Mesenchymal stem cell (in vitro differentiated cells and primary cell): ENCODE data around the gene PPP2R2D.

Source experiments
- DNase-seq: peaks from one replicate; pipeline ENCODE4 v3.0.0-alpha.2; 2013
- H2AFZ ChIP-seq: one replicate; pipeline ENCODE4 v1.6.1; 2013; ENCODE audit warnings: low read depth, mild to moderate bottlenecking, control low read depth, inconsistent platforms, low read length, moderate library complexity
- H2AK5ac ChIP-seq: 2 replicates; pipeline ENCODE4 v1.6.1; 2013; ENCODE audit warnings: low read length, moderate library complexity, mild to moderate bottlenecking, inconsistent platforms; ENCODE audit not compliant: severe bottlenecking
- H2BK120ac ChIP-seq: one replicate; pipeline ENCODE4 v1.6.1; 2013; ENCODE audit warnings: low read depth, mild to moderate bottlenecking, inconsistent platforms, low read length, moderate library complexity
- H2BK12ac ChIP-seq, 2 experiments: one replicate each; pipeline ENCODE4 v1.6.1; 2013; ENCODE audit warnings: inconsistent platforms in 2 of 2, low read length in 2 of 2, mild to moderate bottlenecking in 2 of 2, moderate library complexity in 2 of 2, control low read depth in 1 of 2
- H2BK15ac ChIP-seq: one replicate; pipeline ENCODE4 v1.6.1; 2013; ENCODE audit warnings: mild to moderate bottlenecking, low read depth, inconsistent platforms; ENCODE audit not compliant: poor library complexity, severe bottlenecking
- H2BK5ac ChIP-seq: 2 replicates; pipeline ENCODE4 v1.6.1; 2013; ENCODE audit warnings: low read depth, mild to moderate bottlenecking, low read length, control low read depth, inconsistent platforms; ENCODE audit not compliant: poor library complexity, severe bottlenecking
- H3K14ac ChIP-seq, 2 experiments: one replicate each; pipeline ENCODE4 v1.6.1; 2013; ENCODE audit warnings: inconsistent platforms in 2 of 2, low read length in 2 of 2, control low read depth in 1 of 2, mild to moderate bottlenecking in 1 of 2, moderate library complexity in 1 of 2
- H3K18ac ChIP-seq, 2 experiments: one replicate each; pipeline ENCODE4 v1.6.1; 2013; ENCODE audit warnings: inconsistent platforms in 2 of 2, low read length in 2 of 2, control low read depth in 1 of 2, low read depth in 1 of 2, mild to moderate bottlenecking in 1 of 2
- H3K23ac ChIP-seq, 2 experiments: one replicate each; pipeline ENCODE4 v1.6.1; 2013; ENCODE audit warnings: inconsistent platforms in 2 of 2, low read length in 2 of 2, mild to moderate bottlenecking in 2 of 2, moderate library complexity in 2 of 2, control low read depth in 1 of 2
- H3K27ac ChIP-seq: 2 replicates; pipeline ENCODE4 v1.5.1; 2013; ENCODE audit warnings: mild to moderate bottlenecking, moderate library complexity, low read length, control low read depth, inconsistent platforms; ENCODE audit not compliant: poor library complexity, severe bottlenecking
- H3K27me3 ChIP-seq, 2 experiments: 2 replicates each; pipeline versions ENCODE4 v1.6.1 to v1.7.0; 2013; ENCODE audit warnings: low read length in 2 of 2, mild to moderate bottlenecking in 2 of 2, moderate library complexity in 2 of 2, control low read depth in 1 of 2, inconsistent platforms in 1 of 2; ENCODE audit not compliant: control insufficient read depth in 1 of 2, insufficient read depth in 1 of 2
- H3K36me3 ChIP-seq, 2 experiments: 2 replicates each; pipeline versions ENCODE4 v1.6.1 to v1.7.0; 2013; ENCODE audit warnings: low read length in 2 of 2, control low read depth in 1 of 2, inconsistent platforms in 1 of 2, low read depth in 1 of 2, mild to moderate bottlenecking in 1 of 2; ENCODE audit not compliant: insufficient read depth in 2 of 2, control insufficient read depth in 1 of 2
- H3K4ac ChIP-seq, 2 experiments: one replicate each; pipeline ENCODE4 v1.6.1; 2013; ENCODE audit warnings: inconsistent platforms in 2 of 2, low read length in 2 of 2, mild to moderate bottlenecking in 2 of 2, moderate library complexity in 2 of 2, control low read depth in 1 of 2, low read depth in 1 of 2
- H3K4me1 ChIP-seq: 2 replicates; pipeline ENCODE4 v1.6.1; 2013; ENCODE audit warnings: low read depth, low read length, control low read depth; ENCODE audit not compliant: control insufficient read depth, insufficient read depth
- H3K4me2 ChIP-seq: 2 replicates; pipeline ENCODE4 v1.6.1; 2013; ENCODE audit warnings: low read length, mild to moderate bottlenecking, inconsistent platforms; ENCODE audit not compliant: poor library complexity, severe bottlenecking
- H3K4me3 ChIP-seq, 2 experiments: 2 replicates each; pipeline versions ENCODE4 v1.5.1 to v1.7.0; 2013; ENCODE audit warnings: low read length in 2 of 2, mild to moderate bottlenecking in 2 of 2, control low read depth in 1 of 2, low read depth in 1 of 2; ENCODE audit not compliant: insufficient read depth in 1 of 2
- H3K79me1 ChIP-seq: replicated peaks from 2 replicates; pipeline ENCODE4 v1.6.1; 2013; ENCODE audit warnings: mild to moderate bottlenecking, control low read depth, low read length, inconsistent platforms; ENCODE audit not compliant: poor library complexity, severe bottlenecking
- H3K9ac ChIP-seq: 2 replicates; pipeline ENCODE4 v1.7.0; 2013; ENCODE audit warnings: mild to moderate bottlenecking, low read length, moderate library complexity
- H3K9me3 ChIP-seq: 2 replicates; pipeline ENCODE4 v1.7.0; 2013; ENCODE audit warnings: mild to moderate bottlenecking, low read length; ENCODE audit not compliant: control insufficient read depth
- H4K8ac ChIP-seq: one replicate; pipeline ENCODE4 v1.6.1; 2013; ENCODE audit warnings: inconsistent platforms, mild to moderate bottlenecking, low read length, moderate library complexity
- H4K91ac ChIP-seq: one replicate; pipeline ENCODE4 v1.6.1; 2013; ENCODE audit warnings: mild to moderate bottlenecking, low read length, inconsistent platforms
- WGBS: methylation state at CpG from one replicate; pipeline ENCODE4 v1.1.7; 2013; ENCODE audit warnings: mixed read lengths; 5-methylcytosine and 5-hydroxymethylcytosine counted together

Gene PPP2R2D

DNA sequence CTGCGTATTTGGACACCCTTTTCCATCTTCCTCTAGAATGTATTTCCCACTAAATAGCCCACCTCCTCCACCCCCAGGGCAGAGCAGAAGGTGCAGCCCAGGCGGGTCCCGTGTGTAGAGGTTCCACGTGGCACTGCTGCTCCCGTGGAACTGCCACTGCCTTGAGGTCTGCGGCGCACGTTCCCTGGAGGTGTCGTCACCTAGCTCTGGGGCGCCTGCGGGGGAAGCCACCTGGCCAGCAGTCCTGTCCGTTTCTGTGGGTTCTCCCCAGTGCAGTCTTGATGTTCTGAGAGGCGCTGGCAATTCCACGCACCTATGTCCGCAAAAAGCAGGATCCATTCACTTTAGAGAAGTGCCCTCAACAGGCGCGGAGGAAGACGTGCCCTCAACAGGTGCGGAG is 59.0 kb downstream of the PPP2R2D start:
- H3K36me3 ChIP-seq: peaks cover 43 to 72% of the 10 kb centered on the region in 2 experiments
- no peak overlapping the region for H3K27ac ChIP-seq
- H3K79me1 ChIP-seq: peaks cover 33% of the 10 kb centered on the region
- H3K4me1 ChIP-seq: peaks cover 4% of the 10 kb centered on the region
- H3K9ac ChIP-seq: no peak overlapping the region
- H3K9me3 ChIP-seq: no peaks in the 10 kb centered on the region
- H3K4ac ChIP-seq: no peak overlapping the region
- H2AK5ac ChIP-seq: no peak overlapping the region
- H2BK5ac ChIP-seq: no peak overlapping the region
- no peak overlapping the region for H2BK15ac ChIP-seq
- H3K23ac ChIP-seq: no peak overlapping the region
- H3K14ac ChIP-seq: no peak overlapping the region
- no peak overlapping the region for H3K4me3 ChIP-seq
- DNase-seq: no peak
- no peak overlapping the region for H4K91ac ChIP-seq
- 88% methylated on average over 19 of the region's 19 CpGs for WGBS
- no peak overlapping the region for H2AFZ ChIP-seq
- H3K27me3 ChIP-seq: no peaks in the 10 kb centered on the region
- no peak overlapping the region for H3K4me2 ChIP-seq
- no peak overlapping the region for H2BK12ac ChIP-seq
- H3K18ac ChIP-seq: no peak overlapping the region
- H4K8ac ChIP-seq: no peak overlapping the region
- H2BK120ac ChIP-seq: no peak overlapping the region

DNA sequence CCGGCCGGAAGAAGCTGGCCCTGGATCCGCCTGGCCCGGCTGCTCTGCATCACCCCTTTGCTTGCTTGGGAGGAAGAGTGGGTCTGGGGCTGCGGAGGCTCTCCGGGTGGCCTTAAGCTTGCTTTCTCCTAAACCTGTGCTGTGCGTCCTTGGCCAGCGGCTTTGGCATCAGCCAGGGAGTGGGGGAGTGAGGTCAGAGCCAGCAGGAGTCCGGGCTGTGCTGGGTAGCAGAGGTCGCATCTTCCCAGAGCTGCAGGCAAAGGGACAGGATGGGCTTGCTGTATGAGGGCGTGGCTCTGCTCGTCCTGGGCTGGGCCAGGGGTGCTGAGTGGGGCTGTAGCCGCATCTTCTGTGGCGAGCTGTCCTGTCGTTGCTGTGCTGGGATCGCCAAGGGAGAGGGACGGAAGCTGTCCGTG is 59.8 kb downstream of the PPP2R2D start:
- Histone ChIP-seq H2AFZ (no peak overlapping the region), H3K36me3 (peaks cover 37 to 74% of the 10 kb centered on the region in 2 experiments), H3K18ac (no peak overlapping the region), H2BK15ac (no peak overlapping the region), H2BK5ac (no peak overlapping the region), H3K14ac (no peak overlapping the region), H4K8ac (no peak overlapping the region), H3K23ac (no peak overlapping the region), H3K4me3 (no peak overlapping the region), H3K4ac (no peak overlapping the region), H3K27ac (no peak overlapping the region), H2AK5ac (no peak overlapping the region), H3K9ac (no peak overlapping the region), H3K79me1 (peaks cover 34% of the 10 kb centered on the region), H3K4me2 (no peak overlapping the region), H3K4me1 (peaks cover 4% of the 10 kb centered on the region), H2BK120ac (no peak overlapping the region), H2BK12ac (no peak overlapping the region), H3K27me3 (no peaks in the 10 kb centered on the region), H3K9me3 (no peaks in the 10 kb centered on the region), H4K91ac (no peak overlapping the region)
- no peak for DNase-seq
- 96% methylated on average over 18 of the region's 18 CpGs for WGBS

DNA sequence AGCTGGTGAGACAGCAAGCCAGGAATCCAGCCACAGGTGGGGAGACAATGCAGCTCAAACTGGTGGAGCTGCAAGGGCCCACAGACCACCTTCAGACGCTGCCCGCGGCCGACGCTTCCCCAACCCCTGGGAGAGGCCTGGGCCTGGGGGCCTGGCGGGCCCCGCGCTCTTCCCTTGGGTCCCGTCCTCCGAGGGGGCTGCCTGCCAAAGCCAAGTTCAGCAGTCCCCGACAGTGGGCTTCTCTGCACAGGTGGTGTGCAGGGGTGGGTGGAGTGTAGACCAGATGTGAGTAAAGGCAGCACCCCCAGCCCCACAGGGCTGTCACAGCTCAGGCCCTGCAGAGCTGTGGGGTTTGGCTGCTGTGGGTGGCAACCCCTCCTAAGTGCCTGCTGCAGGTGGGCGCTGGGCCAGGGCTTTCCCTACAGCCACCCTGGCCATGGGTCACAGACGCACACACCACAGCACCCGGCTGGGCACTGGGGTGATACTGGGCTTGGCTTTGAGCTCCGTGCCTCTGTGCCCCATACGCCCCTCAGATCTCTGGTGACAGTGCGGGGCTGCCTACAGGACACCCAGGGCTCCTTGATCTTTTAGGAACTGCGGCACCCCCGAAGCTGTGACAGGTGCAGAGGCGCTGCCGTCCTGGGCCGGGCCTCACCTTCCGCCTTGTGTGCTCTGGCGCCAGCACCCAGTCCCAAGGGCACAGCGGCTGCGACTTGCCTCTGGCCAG is 60.4 kb downstream of the PPP2R2D start:
- H3K9ac ChIP-seq: no peak overlapping the region
- peaks cover 4% of the 10 kb centered on the region for H3K4me1 ChIP-seq
- no peak overlapping the region for H2BK120ac ChIP-seq
- no peak overlapping the region for H4K8ac ChIP-seq
- H2BK15ac ChIP-seq: no peak overlapping the region
- H2BK5ac ChIP-seq: no peak overlapping the region
- no peak overlapping the region for H3K18ac ChIP-seq
- no peak overlapping the region for H3K23ac ChIP-seq
- H3K4ac ChIP-seq: no peak overlapping the region
- WGBS: 97% methylated on average over 19 of the region's 26 CpGs
- no peak overlapping the region for H3K4me3 ChIP-seq
- H4K91ac ChIP-seq: no peak overlapping the region
- no peaks in the 10 kb centered on the region for H3K9me3 ChIP-seq
- H3K36me3 ChIP-seq: peaks cover 37 to 70% of the 10 kb centered on the region in 2 experiments
- H3K27me3 ChIP-seq: no peaks in the 10 kb centered on the region
- no peak overlapping the region for H3K4me2 ChIP-seq
- H3K14ac ChIP-seq: no peak overlapping the region
- H2AK5ac ChIP-seq: no peak overlapping the region
- peaks cover 33% of the 10 kb centered on the region for H3K79me1 ChIP-seq
- no peak overlapping the region for H3K27ac ChIP-seq
- H2BK12ac ChIP-seq: no peak overlapping the region
- no peak overlapping the region for H2AFZ ChIP-seq
- no peak for DNase-seq

DNA sequence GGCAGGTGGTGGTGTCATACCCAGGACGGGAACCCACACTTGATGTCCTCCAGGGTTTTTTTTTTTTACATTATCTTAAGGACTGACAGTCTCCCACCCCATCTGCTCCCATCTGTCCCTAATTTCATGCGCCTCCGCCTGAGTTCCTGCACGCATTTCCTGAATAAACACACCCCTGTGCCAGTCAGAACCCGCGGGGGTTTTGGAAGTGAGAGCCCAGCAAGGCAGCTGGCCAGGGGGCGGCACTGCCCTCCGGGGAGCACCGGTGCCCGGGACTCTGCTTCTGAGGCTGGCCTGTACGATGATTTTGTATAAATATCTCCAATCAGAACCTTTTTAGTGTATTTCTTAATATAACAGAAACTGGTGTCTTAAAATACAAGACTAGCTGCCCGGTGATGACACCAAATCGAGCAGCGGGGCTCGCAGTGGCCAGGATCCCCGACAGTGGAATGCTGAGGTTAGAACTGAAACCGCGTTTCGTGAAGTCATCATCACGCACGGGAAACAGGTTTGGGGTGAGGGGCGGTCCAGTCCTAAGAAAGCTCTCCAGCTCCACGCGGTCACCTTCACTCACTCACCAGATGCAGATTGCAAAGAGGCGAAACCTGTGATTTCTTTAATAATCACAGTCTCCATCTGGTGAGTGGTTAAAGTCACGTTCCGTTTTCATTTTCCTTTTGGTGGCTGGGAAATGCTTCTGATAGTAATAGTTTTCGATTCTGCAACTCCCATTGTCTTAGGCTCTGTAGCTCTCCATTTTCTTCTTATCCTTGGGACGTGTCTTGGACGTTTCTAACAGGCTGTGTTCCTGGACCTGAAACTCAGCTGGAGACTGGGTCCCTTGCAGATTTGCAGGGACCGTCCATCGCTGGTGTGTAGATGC is 61.2 kb downstream of the PPP2R2D start:
- Histone ChIP-seq H4K91ac (no peak overlapping the region), H3K27me3 (no peaks in the 10 kb centered on the region), H3K4me2 (no peak overlapping the region), H3K9ac (no peak overlapping the region), H2AFZ (no peak overlapping the region), H2BK15ac (no peak overlapping the region), H2BK120ac (no peak overlapping the region), H4K8ac (peak overlapping the region; percentile 43), H2AK5ac (no peak overlapping the region), H3K79me1 (peaks cover 33% of the 10 kb centered on the region), H3K4me3 (no peak overlapping the region), H3K36me3 (peaks cover 37 to 71% of the 10 kb centered on the region in 2 experiments), H3K14ac (no peak overlapping the region), H2BK5ac (no peak overlapping the region), H3K18ac (no peak overlapping the region), H3K27ac (no peak overlapping the region), H2BK12ac (no peak overlapping the region), H3K4me1 (peaks cover 4% of the 10 kb centered on the region), H3K4ac (no peak overlapping the region), H3K23ac (no peak overlapping the region), H3K9me3 (no peaks in the 10 kb centered on the region)
- 95% methylated on average over 28 of the region's 32 CpGs for WGBS
- DNase-seq: no peak
